Astrocyte (in vitro differentiated cells and primary cell): ENCODE measurements around the gene HELT.

Experiments used
- CTCF ChIP-seq: IDR thresholded peaks from 2 replicates; pipeline ENCODE4 v1.5.1; 2011; ENCODE audit warnings: low read depth, mild to moderate bottlenecking, inconsistent platforms, low read length, moderate library complexity; ENCODE audit not compliant: insufficient read depth
- EZH2 ChIP-seq: IDR thresholded peaks from 2 replicates; pipeline ENCODE4 v1.6.1; 2012; ENCODE audit warnings: mild to moderate bottlenecking, low read length, inconsistent platforms; ENCODE audit not compliant: insufficient read depth

- TF ChIP-seq EZH2, result no peak
- no peak for TF ChIP-seq CTCF
These were observed 49.5 kb upstream of the HELT start for GRCh38 chr4:184968784-184969201.
